ENCODE results near the gene MAMLD1. TPM values are rescaled to one million over a fixed set of nuclear protein-coding genes. Genes with fewer than 3 reads are reported as not detected.
A peak's percentile ranks its signal among the peaks of the same experiment; 100 is the strongest.

MAMLD1 gene
- total and polyA plus RNA-seq, 2 experiments from 2014 or later: 4.1 to 9.0 TPM

DNA sequence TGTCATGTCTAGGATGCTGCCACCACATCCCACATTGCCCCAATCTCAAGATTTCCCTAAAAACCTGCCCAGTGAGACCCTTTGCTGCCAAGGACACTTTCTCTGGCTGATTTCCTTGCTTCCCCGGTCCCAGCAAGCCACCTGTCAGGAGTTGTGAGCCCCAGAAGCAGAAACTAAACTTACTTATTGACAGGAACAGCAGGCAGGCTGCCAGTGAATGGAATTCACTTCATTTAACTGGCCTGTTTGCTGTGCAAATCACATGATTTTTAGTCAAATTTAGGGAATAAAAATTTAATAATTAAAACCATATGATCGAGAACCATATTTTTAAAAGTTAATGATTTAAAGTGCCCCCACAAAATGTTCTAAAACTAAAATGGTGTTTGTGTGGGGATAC, 48.5 kb downstream of the MAMLD1 start:
- H3F3A ChIP-seq (ENCODE audit: insufficient read depth): no peaks in the 10 kb centered on the region
- whole genome bisulfite sequencing, 2 experiments (ENCODE audit: low coverage in 1 of 2, low lambda C conversion rate in 2 of 2, missing lambda C conversion rate in 2 of 2): 7 to 8% methylated on average over 2 of the region's 2 CpGs
- no peaks in the 10 kb centered on the region for H4K20me1 ChIP-seq (ENCODE audit: insufficient read depth)
- DNase-seq: no peak
- H3K27ac ChIP-seq: no peak overlapping the region
- H3K9me2 ChIP-seq (ENCODE audit: insufficient read depth): no peaks in the 10 kb centered on the region
- H3K9me3 ChIP-seq (ENCODE audit: low read depth): no peaks in the 10 kb centered on the region
- H3K36me3 ChIP-seq (ENCODE audit: low read depth): no peaks in the 10 kb centered on the region
- H3K27me3 ChIP-seq (replicated peaks; ENCODE audit: insufficient read depth): no peaks in the 10 kb centered on the region
- H2AFZ ChIP-seq: no peak overlapping the region
- H3K4me3 ChIP-seq: no peak overlapping the region
- no peak overlapping the region for H3K9ac ChIP-seq
- no peaks in the 10 kb centered on the region for H3K4me1 ChIP-seq (ENCODE audit: insufficient read depth)
- in situ Hi-C loops (cut with MboI): no loop called here
- TF ChIP-seq EZH2 (IDR thresholded peaks at IDR 0.05; ENCODE audit: insufficient read depth, poor library complexity, severe bottlenecking) (no peak), EZH2phosphoT487 (IDR thresholded peaks at IDR 0.05; ENCODE audit: insufficient read depth, low read depth) (no peak)
- H3K79me2 ChIP-seq (ENCODE audit: insufficient read depth): peaks cover 15% of the 10 kb centered on the region
- H3K4me2 ChIP-seq (ENCODE audit: unreplicated experiment): no peak overlapping the region

GRCh38 chrX:150414228-150414627, 51.1 kb downstream of the MAMLD1 start:
- Histone ChIP-seq H3K9me3 (ENCODE audit: low read depth) (no peaks in the 10 kb centered on the region), H3K27me3 (replicated peaks; ENCODE audit: insufficient read depth) (no peaks in the 10 kb centered on the region), H3K9ac (no peak overlapping the region), H3K4me3 (no peak overlapping the region), H3K4me1 (ENCODE audit: insufficient read depth) (no peaks in the 10 kb centered on the region), H3K79me2 (ENCODE audit: insufficient read depth) (peaks cover 4% of the 10 kb centered on the region), H3K9me2 (ENCODE audit: insufficient read depth) (no peaks in the 10 kb centered on the region), H3K36me3 (ENCODE audit: low read depth) (no peaks in the 10 kb centered on the region), H4K20me1 (ENCODE audit: insufficient read depth) (no peaks in the 10 kb centered on the region), H3F3A (ENCODE audit: insufficient read depth) (no peaks in the 10 kb centered on the region), H3K27ac (no peak overlapping the region), H2AFZ (no peak overlapping the region), H3K4me2 (ENCODE audit: unreplicated experiment) (no peak overlapping the region)
- TF ChIP-seq EZH2 (IDR thresholded peaks at IDR 0.05; ENCODE audit: insufficient read depth, poor library complexity, severe bottlenecking): no peak
- TF ChIP-seq EZH2phosphoT487 (IDR thresholded peaks at IDR 0.05; ENCODE audit: insufficient read depth, low read depth): no peak
- in situ Hi-C loops (cut with MboI): no loop called here
- no peak for DNase-seq
- WGBS, 2 experiments (ENCODE audit: low coverage in 1 of 2, low lambda C conversion rate in 2 of 2, missing lambda C conversion rate in 2 of 2): 86 to 90% methylated on average over 2 of the region's 2 CpGs

GRCh38 chrX:150416469-150416868, 53.4 kb downstream of the MAMLD1 start:
- no peaks in the 10 kb centered on the region for H3F3A ChIP-seq (ENCODE audit: insufficient read depth)
- H3K9ac ChIP-seq: no peak overlapping the region
- H3K79me2 ChIP-seq (ENCODE audit: insufficient read depth): peaks cover 4% of the 10 kb centered on the region; the same call in 1 of the 2 replicates
- in situ Hi-C loops (cut with MboI): no loop called here
- no peaks in the 10 kb centered on the region for H3K9me3 ChIP-seq (ENCODE audit: low read depth)
- no peaks in the 10 kb centered on the region for H4K20me1 ChIP-seq (ENCODE audit: insufficient read depth)
- no peak for TF ChIP-seq EZH2phosphoT487 (IDR thresholded peaks at IDR 0.05; ENCODE audit: insufficient read depth, low read depth)
- TF ChIP-seq EZH2 (IDR thresholded peaks at IDR 0.05; ENCODE audit: insufficient read depth, poor library complexity, severe bottlenecking): no peak
- H3K27me3 ChIP-seq (replicated peaks; ENCODE audit: insufficient read depth): no peaks in the 10 kb centered on the region
- H2AFZ ChIP-seq: no peak overlapping the region
- no peak overlapping the region for H3K4me2 ChIP-seq (ENCODE audit: unreplicated experiment)
- no peaks in the 10 kb centered on the region for H3K36me3 ChIP-seq (ENCODE audit: low read depth)
- H3K9me2 ChIP-seq (ENCODE audit: insufficient read depth): no peaks in the 10 kb centered on the region
- DNase-seq: no peak
- H3K4me3 ChIP-seq: no peak overlapping the region
- no peaks in the 10 kb centered on the region for H3K4me1 ChIP-seq (ENCODE audit: insufficient read depth)
- WGBS, 2 experiments (ENCODE audit: low coverage in 1 of 2, low lambda C conversion rate in 2 of 2, missing lambda C conversion rate in 2 of 2): 42 to 48% methylated on average over 6 of the region's 6 CpGs
- H3K27ac ChIP-seq: no peak overlapping the region

DNA sequence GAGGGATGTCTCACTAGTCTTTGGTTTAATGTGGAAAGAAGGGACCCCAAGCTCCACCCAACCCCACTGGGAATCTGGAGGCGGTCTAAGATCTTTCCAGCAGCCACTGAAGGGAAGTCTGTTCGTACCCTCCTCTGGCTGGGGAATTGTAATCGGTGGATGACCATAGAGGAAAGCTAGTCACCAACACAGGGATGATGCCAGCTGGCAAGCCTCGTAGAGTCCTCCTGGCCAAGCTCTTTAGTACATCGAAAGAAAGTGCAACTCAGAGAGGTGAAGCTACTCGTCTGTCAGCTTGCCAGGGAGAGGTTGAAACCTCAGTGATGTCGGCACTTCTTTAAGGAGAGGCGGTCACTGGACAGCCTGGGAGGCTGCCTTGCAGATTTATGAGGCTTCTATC, 58.7 kb downstream of the MAMLD1 start:
- Histone ChIP-seq H2AFZ (no peak overlapping the region), H3K9me2 (ENCODE audit: insufficient read depth) (no peaks in the 10 kb centered on the region), H3F3A (ENCODE audit: insufficient read depth) (no peaks in the 10 kb centered on the region), H3K27me3 (replicated peaks; ENCODE audit: insufficient read depth) (no peaks in the 10 kb centered on the region), H3K27ac (no peak overlapping the region), H3K36me3 (ENCODE audit: low read depth) (no peaks in the 10 kb centered on the region), H4K20me1 (ENCODE audit: insufficient read depth) (no peaks in the 10 kb centered on the region), H3K79me2 (ENCODE audit: insufficient read depth) (0 out of 2 replicates have a peak, but pooled peaks cover 7% of the 10 kb centered on the region), H3K4me3 (no peak overlapping the region), H3K4me2 (ENCODE audit: unreplicated experiment) (no peak overlapping the region), H3K4me1 (ENCODE audit: insufficient read depth) (no peaks in the 10 kb centered on the region), H3K9me3 (ENCODE audit: low read depth) (no peaks in the 10 kb centered on the region), H3K9ac (no peak overlapping the region)
- no peak for TF ChIP-seq EZH2phosphoT487 (IDR thresholded peaks at IDR 0.05; ENCODE audit: insufficient read depth, low read depth)
- no peak for TF ChIP-seq EZH2 (IDR thresholded peaks at IDR 0.05; ENCODE audit: insufficient read depth, poor library complexity, severe bottlenecking)
- peak; percentile 18 for DNase-seq
- WGBS, 2 experiments (ENCODE audit: low coverage in 1 of 2, low lambda C conversion rate in 2 of 2, missing lambda C conversion rate in 2 of 2): 79 to 83% methylated on average over 8 of the region's 8 CpGs
- in situ Hi-C loops (cut with MboI): no loop called here

- 4 to 22% methylated on average over 1 of the region's 1 CpG for WGBS, 2 experiments (ENCODE audit: low coverage in 1 of 2, low lambda C conversion rate in 2 of 2, missing lambda C conversion rate in 2 of 2)
- TF ChIP-seq EZH2 (IDR thresholded peaks at IDR 0.05; ENCODE audit: insufficient read depth, poor library complexity, severe bottlenecking): no peak
- in situ Hi-C loops (cut with MboI): no loop called here
These were observed 66.5 kb downstream of the MAMLD1 start for GRCh38 chrX:150429594-150429993.

More at GRCh38 chrX:150429594-150429993, 66.5 kb downstream of the MAMLD1 start:
- Histone ChIP-seq H4K20me1 (ENCODE audit: insufficient read depth) (no peaks in the 10 kb centered on the region), H3K9ac (no peak overlapping the region), H3K9me3 (ENCODE audit: low read depth) (no peaks in the 10 kb centered on the region), H3F3A (ENCODE audit: insufficient read depth) (peaks cover 7% of the 10 kb centered on the region; the same call in 1 of the 2 replicates), H3K4me2 (ENCODE audit: unreplicated experiment) (no peak overlapping the region), H3K36me3 (ENCODE audit: low read depth) (no peaks in the 10 kb centered on the region), H3K27ac (no peak overlapping the region), H3K4me3 (no peak overlapping the region), H3K9me2 (ENCODE audit: insufficient read depth) (no peaks in the 10 kb centered on the region), H3K4me1 (ENCODE audit: insufficient read depth) (0 out of 2 replicates have a peak, but pooled peaks cover 3% of the 10 kb centered on the region), H3K27me3 (replicated peaks; ENCODE audit: insufficient read depth) (no peaks in the 10 kb centered on the region), H2AFZ (no peak overlapping the region), H3K79me2 (ENCODE audit: insufficient read depth) (peaks cover 45% of the 10 kb centered on the region)
- DNase-seq: peak; percentile 73
